ENCODE data around the gene IL6R.
"Not testable (repeated sequence)": the region's sequence is repeated elsewhere in the genome, so short reads cannot be mapped to it uniquely, and the experiment has no call there.

The IL6R gene

GRCh38 chr1:154416471-154417337, 11.6 kb downstream of the IL6R start:
- Mint-ChIP-seq H3K36me3 (ENCODE audit: low read depth) (no peaks in the 10 kb centered on the region), H3K27me3 (no peaks in the 10 kb centered on the region), H3K9me3 (no peaks in the 10 kb centered on the region), H3K4me3 (no peak overlapping the region), H3K4me1 (ENCODE audit: low read depth) (peaks cover 49% of the 10 kb centered on the region), H3K27ac (no peak overlapping the region)

GRCh38 chr1:154417338-154417608, 12.1 kb downstream of the IL6R start:
- Mint-ChIP-seq H3K9me3 (no peaks in the 10 kb centered on the region), H3K4me3 (no peak overlapping the region), H3K27me3 (no peaks in the 10 kb centered on the region), H3K4me1 (ENCODE audit: low read depth) (peaks cover 52% of the 10 kb centered on the region), H3K36me3 (ENCODE audit: low read depth) (no peaks in the 10 kb centered on the region), H3K27ac (no peak overlapping the region)

- Mint-ChIP-seq H3K27ac (peak overlapping the region; percentile 50), H3K4me3 (peak overlapping the region; percentile 22), H3K36me3 (ENCODE audit: low read depth) (no peaks in the 10 kb centered on the region)
Observed at GRCh38 chr1:154418062-154418921, 13.1 kb downstream of the IL6R start.

GRCh38 chr1:154418923-154419619, 13.9 kb downstream of the IL6R start:
- no peaks in the 10 kb centered on the region for H3K27me3 Mint-ChIP-seq
- H3K36me3 Mint-ChIP-seq (ENCODE audit: low read depth): no peaks in the 10 kb centered on the region
- H3K4me3 Mint-ChIP-seq: peak overlapping the region; percentile 64
- peaks cover 63% of the 10 kb centered on the region for H3K4me1 Mint-ChIP-seq (ENCODE audit: low read depth)
- peak overlapping the region; percentile 87 for H3K27ac Mint-ChIP-seq
- H3K9me3 Mint-ChIP-seq: no peaks in the 10 kb centered on the region

More at GRCh38 chr1:154418062-154418921, 13.1 kb downstream of the IL6R start:
- Mint-ChIP-seq H3K4me1 (ENCODE audit: low read depth) (peaks cover 60% of the 10 kb centered on the region), H3K27me3 (no peaks in the 10 kb centered on the region), H3K9me3 (no peaks in the 10 kb centered on the region)

GRCh38 chr1:154419620-154420571, 14.8 kb downstream of the IL6R start:
- Mint-ChIP-seq H3K9me3 (no peaks in the 10 kb centered on the region), H3K36me3 (ENCODE audit: low read depth) (no peaks in the 10 kb centered on the region), H3K27me3 (no peaks in the 10 kb centered on the region), H3K4me1 (ENCODE audit: low read depth) (peaks cover 67% of the 10 kb centered on the region), H3K27ac (peak overlapping the region; percentile 87), H3K4me3 (peak overlapping the region; percentile 64)

- no peaks in the 10 kb centered on the region for H3K36me3 Mint-ChIP-seq (ENCODE audit: low read depth)
- H3K4me1 Mint-ChIP-seq (ENCODE audit: low read depth): peaks cover 78% of the 10 kb centered on the region
- H3K4me3 Mint-ChIP-seq: no peak overlapping the region
- H3K9me3 Mint-ChIP-seq: no peaks in the 10 kb centered on the region
- no peak overlapping the region for H3K27ac Mint-ChIP-seq
- no peaks in the 10 kb centered on the region for H3K27me3 Mint-ChIP-seq
Observed at GRCh38 chr1:154420961-154421924, 16.1 kb downstream of the IL6R start.

GRCh38 chr1:154422049-154422448, 16.9 kb downstream of the IL6R start:
- not testable (repeated sequence) for H3K36me3 Mint-ChIP-seq (ENCODE audit: low read depth); H3K4me3 Mint-ChIP-seq; H3K27ac Mint-ChIP-seq; H3K27me3 Mint-ChIP-seq; H3K9me3 Mint-ChIP-seq
- H3K4me1 Mint-ChIP-seq (ENCODE audit: low read depth): peaks cover 73% of the 10 kb centered on the region

- H3K4me3 Mint-ChIP-seq: no peak overlapping the region
- H3K36me3 Mint-ChIP-seq (ENCODE audit: low read depth): no peaks in the 10 kb centered on the region
- H3K27ac Mint-ChIP-seq: no peak overlapping the region
- no peaks in the 10 kb centered on the region for H3K9me3 Mint-ChIP-seq
- H3K4me1 Mint-ChIP-seq (ENCODE audit: low read depth): peaks cover 70% of the 10 kb centered on the region
- H3K27me3 Mint-ChIP-seq: no peaks in the 10 kb centered on the region
Observed at GRCh38 chr1:154422521-154422920, 17.4 kb downstream of the IL6R start.

- H3K36me3 Mint-ChIP-seq (ENCODE audit: low read depth): no peaks in the 10 kb centered on the region
- no peaks in the 10 kb centered on the region for H3K9me3 Mint-ChIP-seq
- H3K27me3 Mint-ChIP-seq: no peaks in the 10 kb centered on the region
- no peak overlapping the region for H3K27ac Mint-ChIP-seq
- no peak overlapping the region for H3K4me3 Mint-ChIP-seq
- peaks cover 63% of the 10 kb centered on the region for H3K4me1 Mint-ChIP-seq (ENCODE audit: low read depth)
Observed at GRCh38 chr1:154423304-154423987, 18.3 kb downstream of the IL6R start.

GRCh38 chr1:154423988-154424326, 18.8 kb downstream of the IL6R start:
- Mint-ChIP-seq H3K36me3 (ENCODE audit: low read depth) (no peaks in the 10 kb centered on the region), H3K4me3 (no peak overlapping the region), H3K27ac (no peak overlapping the region), H3K4me1 (ENCODE audit: low read depth) (peaks cover 58% of the 10 kb centered on the region), H3K27me3 (no peaks in the 10 kb centered on the region), H3K9me3 (no peaks in the 10 kb centered on the region)

- Mint-ChIP-seq H3K4me1 (ENCODE audit: low read depth) (peaks cover 46% of the 10 kb centered on the region), H3K36me3 (ENCODE audit: low read depth) (no peaks in the 10 kb centered on the region)
Observed at GRCh38 chr1:154425172-154425571, 20.0 kb downstream of the IL6R start.

GRCh38 chr1:154427173-154428139, 22.3 kb downstream of the IL6R start:
- no peaks in the 10 kb centered on the region for H3K9me3 Mint-ChIP-seq
- no peak overlapping the region for H3K4me3 Mint-ChIP-seq
- no peak overlapping the region for H3K27ac Mint-ChIP-seq
- H3K27me3 Mint-ChIP-seq: no peaks in the 10 kb centered on the region
- H3K36me3 Mint-ChIP-seq (ENCODE audit: low read depth): no peaks in the 10 kb centered on the region
- H3K4me1 Mint-ChIP-seq (ENCODE audit: low read depth): peaks cover 52% of the 10 kb centered on the region

More at GRCh38 chr1:154425172-154425571, 20.0 kb downstream of the IL6R start:
- H3K27me3 Mint-ChIP-seq: no peaks in the 10 kb centered on the region
- peak overlapping the region; percentile 34 for H3K27ac Mint-ChIP-seq
- no peak overlapping the region for H3K4me3 Mint-ChIP-seq
- no peaks in the 10 kb centered on the region for H3K9me3 Mint-ChIP-seq

Measured in stimulated activated naive CD8-positive, alpha-beta T cell treated with anti-CD3 and anti-CD28 coated beads, Interleukin-15, Interleukin-2, amounts not matched to agents 100 ng/mL and 50 ng/mL, for 24 hours (primary cell).